ENCODE results near the gene DESI2.
A peak's percentile ranks its signal among the peaks of the same experiment; 100 is the strongest.

DESI2 gene

DNA sequence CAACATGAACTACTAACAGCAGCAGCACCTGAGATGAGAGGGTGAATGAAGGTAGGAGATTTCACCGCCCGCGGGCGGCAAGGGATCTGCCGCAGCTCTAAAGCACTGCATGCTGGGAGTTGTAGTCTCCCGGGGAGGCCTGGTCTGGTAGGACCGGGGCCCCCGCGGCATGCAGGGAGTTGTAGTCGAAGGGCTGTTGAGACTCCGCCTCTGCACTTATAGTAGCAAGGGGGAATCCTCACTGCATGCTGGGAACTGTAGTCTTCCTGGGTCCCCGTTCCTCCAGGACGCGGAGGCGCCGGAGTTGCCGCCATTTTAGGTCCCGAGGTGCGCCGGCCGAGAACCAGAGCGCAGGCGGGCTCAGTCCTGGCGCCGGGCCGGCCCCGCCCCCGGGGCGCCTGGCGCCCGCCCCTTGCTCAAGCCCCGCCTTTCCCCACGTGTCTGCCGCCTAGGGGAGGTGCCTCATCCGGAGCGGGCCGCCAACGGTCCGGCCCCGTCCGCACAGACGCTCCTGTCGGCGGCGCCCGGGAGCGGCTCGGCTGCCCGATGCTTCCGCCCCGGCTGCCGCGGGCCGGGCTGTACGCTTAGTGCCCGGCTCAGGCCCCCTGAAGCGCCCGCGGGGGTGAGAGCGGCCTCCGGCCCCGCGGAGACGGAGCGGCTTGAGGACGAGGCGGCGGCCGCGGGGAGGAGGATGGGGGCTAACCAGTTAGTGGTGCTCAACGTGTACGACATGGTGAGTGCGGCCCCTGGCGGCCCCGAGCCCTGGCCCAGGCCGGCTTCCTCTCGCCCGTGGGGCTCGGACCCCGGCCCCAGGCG is at the start of gene DESI2:
TSS of gene DESI2 (plus strand) at position 504 of the 816 bp plus-strand sequence. CDS start at position 692, 188 bp downstream.
- peak; percentile 100 for DNase-seq (ENCODE audit: low read depth, low spot score)

DNA sequence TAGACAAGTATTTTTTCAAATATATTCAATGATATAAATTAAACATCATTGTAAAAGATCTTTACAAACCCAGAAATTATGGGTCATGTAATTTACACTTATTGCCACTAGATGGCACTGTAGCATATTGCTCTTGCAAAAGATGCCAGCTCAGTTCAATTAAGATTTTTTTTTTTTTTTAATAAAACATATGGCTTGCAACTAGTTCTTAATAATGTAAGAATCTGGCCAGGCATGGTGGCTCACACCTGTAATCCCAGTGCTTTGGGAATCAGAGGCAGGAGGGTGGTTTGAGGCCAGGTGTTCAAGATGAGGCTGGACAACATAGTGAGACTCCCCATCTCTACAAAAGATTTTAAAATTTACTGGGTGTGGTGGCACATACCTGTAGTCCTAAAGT is 49.4 kb upstream of the DESI2 start:
- peak; percentile 53 for DNase-seq (ENCODE audit: low read depth, low spot score)

- DNase-seq (ENCODE audit: low read depth, low spot score), result no peak
These were observed 47.0 kb upstream of the DESI2 start for GRCh38 chr1:244605835-244606370.

GRCh38 chr1:244614113-244614836 is 38.7 kb upstream of the DESI2 start:
- peak; percentile 55 for DNase-seq (ENCODE audit: low read depth, low spot score)

- peak; percentile 52 for DNase-seq (ENCODE audit: low read depth, low spot score)
These were observed 38.0 kb upstream of the DESI2 start for GRCh38 chr1:244614879-244615278.

GRCh38 chr1:244615301-244615700 is 37.6 kb upstream of the DESI2 start:
- no peak for DNase-seq (ENCODE audit: low read depth, low spot score)

DNA sequence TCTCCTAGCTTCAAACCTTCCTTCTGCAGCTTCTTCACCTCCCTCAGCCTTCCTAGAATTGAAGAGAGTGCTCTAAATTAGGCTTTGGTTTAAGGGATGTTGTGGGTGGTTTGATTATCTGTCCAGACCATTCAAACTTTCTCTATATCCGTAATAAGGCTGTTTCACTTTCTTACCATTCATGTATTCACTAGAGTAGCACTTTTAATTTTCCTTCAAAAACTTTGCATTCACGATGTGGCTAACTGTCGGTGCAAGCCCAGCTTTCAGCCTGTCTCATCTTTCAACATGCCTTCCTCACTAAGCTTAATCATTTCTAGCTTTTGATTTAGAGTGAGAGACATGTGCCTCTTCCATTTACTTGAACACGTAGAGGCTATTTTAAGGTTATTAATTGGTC is 26.2 kb upstream of the DESI2 start:
- no peak for DNase-seq (ENCODE audit: low read depth, low spot score)

DNA sequence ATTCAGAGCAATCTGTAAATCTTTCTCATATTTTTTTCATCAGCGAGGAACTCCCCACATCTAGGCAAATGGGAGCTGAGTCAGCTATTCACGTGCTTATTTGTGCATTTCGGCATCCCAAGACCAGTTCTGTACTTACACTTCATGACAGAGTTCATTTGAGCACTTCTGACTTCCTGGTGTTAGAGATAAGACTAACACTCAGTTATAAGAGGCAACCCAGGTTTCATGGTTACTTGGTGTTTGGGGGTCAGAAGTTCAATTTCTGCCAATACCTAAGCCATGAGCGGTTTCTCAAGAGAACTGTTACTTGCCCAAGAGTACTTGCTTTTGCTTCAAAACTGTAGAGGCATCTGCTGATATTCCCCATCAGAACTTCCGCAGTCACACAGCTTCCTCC is 24.1 kb upstream of the DESI2 start:
- DNase-seq (ENCODE audit: low read depth, low spot score), result no peak

DNA sequence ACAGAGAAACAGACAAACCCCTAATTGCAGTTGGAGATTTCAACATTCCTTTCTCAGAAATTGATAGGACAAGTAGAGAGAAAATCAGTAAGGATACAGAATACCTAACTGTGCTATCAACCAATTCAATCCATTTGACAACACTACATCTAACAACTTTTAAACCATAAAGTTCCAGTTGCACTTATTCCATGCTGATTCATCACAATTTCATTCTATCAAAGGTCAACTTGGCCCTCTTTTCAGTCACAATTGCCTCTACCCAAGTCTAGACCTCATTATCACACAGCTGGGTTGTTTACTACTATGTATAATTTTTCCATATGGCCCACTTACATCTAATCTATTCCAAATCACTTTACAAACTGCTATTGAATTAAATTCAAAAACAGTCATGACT is 19.8 kb upstream of the DESI2 start:
- DNase-seq (ENCODE audit: low read depth, low spot score), result no peak

GRCh38 chr1:244634546-244634945 is 18.4 kb upstream of the DESI2 start:
- DNase-seq (ENCODE audit: low read depth, low spot score), result no peak

DNA sequence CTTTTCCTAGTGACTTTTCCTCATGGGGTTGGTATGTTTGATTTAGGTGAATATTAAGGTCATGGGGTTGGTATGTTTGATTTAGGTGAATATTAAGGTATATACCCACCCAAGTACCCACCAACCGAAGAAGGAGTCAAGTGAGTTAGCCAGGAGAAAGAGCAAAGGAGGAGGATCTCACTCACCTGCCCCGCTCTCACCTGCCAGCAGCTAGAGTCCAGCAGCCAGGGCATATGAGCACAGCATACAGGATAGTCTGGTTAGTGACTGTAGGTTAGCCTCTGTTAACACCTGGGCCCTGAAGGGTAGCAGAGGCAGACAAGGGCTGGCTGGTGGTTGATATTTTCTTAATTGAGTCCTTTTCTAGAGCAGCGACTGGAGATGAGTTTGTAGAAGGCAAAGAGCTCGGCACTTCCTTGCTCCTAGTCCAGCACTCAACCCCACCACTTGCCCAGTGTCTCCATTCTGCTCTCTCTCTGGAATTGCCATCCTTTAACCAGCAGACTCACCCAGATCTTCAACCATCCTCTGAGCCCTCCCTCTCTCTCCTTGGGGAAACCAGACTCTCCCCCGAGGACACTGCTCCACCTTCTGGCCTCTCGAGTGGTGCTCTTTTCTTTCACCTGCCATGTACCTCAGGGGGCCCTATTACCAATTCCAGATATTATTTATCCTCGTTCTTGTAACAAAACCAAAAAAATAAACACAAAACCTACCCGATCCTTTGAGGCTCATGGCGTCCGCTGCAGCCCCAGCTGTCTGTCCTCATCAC is 16.3 kb upstream of the DESI2 start:
- no peak for DNase-seq (ENCODE audit: low read depth, low spot score)

DNA sequence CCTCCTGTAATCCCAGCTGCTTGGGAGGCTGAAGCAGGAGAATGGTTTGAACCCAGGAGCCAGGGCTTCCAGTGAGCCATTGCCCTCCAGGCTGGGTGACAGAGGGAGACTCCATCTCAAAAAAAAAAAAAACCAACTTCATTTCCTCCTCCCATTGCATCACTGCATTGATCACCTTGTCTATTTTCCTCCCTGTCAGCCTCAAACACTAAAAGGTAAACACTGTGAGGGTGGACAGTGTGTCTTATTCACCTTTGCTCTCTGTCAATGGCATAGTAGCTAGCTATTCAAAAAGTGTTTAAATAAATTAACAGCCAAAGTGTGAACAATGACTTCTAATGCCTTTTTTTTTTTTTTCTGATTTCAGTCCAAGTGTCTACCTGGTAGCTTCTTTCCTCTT is 13.4 kb upstream of the DESI2 start:
- DNase-seq (ENCODE audit: low read depth, low spot score), result no peak

- DNase-seq (ENCODE audit: low read depth, low spot score), result no peak
These were observed 12.0 kb upstream of the DESI2 start for GRCh38 chr1:244640917-244641316.

DNA sequence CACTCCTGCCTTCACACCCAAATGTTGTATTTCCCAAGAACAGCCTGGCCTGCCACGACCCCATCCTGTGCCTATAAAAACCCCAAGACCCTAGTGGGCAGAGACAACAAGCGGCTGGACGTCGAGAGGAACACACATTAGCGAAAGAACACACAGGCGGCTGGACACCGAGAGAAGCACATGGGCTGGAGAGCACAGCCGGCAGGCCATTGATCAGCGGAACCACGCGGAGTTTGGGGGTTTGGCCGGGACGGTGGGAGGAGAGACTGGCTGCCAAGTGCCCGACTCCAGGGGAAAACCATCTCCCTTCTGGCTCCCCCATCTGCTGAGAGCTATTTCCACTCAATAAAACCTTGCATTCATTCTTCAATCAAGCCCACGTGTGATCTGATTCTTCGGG is 10.4 kb upstream of the DESI2 start:
- no peak for DNase-seq (ENCODE audit: low read depth, low spot score)

- DNase-seq (ENCODE audit: low read depth, low spot score), result no peak
These were observed 9.9 kb upstream of the DESI2 start for GRCh38 chr1:244642988-244643387.

- DNase-seq (ENCODE audit: low read depth, low spot score), result no peak
These were observed 7.5 kb upstream of the DESI2 start for GRCh38 chr1:244645414-244645813.

DNA sequence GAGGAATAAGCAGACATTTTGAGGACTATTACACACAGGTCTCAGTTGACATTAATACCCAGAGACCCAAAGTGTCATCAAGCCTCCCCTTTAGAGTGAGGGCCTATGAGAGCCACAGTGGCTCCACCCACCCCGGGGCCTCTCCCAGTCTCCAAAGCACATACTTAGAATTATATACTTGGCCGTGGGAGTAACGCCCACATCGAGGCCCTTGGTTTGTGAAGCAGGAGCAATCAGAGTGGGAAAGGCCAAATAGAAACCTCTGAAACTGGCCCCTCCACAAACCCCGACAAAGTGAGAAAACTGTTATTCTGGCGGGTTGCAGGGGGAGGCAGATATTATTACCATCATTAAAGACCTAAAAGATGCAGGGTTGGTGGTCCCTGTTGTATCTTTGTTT is 7.0 kb upstream of the DESI2 start:
- DNase-seq (ENCODE audit: low read depth, low spot score), result no peak

- no peak for DNase-seq (ENCODE audit: low read depth, low spot score)
These were observed 5.1 kb upstream of the DESI2 start for GRCh38 chr1:244647819-244648218.

DNA sequence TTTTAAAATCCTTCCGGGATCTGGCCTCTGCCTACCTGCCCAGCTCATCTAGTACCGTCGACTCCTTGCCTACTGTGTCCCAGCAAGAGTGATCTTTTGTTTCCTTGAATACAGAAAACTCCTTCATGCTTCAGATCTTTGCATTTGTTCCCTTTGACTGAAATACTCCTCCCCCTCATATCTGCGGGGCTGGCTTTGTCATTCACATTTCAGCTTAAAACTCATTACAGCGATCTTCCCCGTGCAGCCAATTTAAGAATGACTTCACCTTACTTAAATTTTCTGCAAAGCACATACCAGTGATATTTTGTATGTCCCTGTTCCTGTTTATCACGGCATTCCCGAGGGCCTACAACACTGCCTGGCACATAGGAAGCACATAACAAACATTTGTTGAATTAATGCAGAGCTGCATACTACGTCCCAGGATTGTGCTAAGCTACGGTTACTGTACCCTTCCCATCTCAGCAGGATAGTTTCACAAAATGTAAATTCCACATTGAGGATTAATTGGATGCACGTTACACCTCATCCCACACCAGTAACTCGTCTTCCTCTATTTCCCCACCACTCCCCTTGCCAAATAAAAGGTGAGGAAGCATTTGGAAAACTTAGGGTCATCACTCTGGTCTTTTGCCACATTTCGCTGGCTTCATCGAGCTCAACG is 837 bp upstream of the DESI2 start:
- DNase-seq (ENCODE audit: low read depth, low spot score), result no peak

GRCh38 chr1:244653439-244654107 is 647 bp downstream of the DESI2 start:
- DNase-seq (ENCODE audit: low read depth, low spot score), result peak; percentile 35

All from astrocyte of the hippocampus (primary cell).